Bronchial epithelial cell (primary cell): ENCODE measurements around the gene TOM1L2. TPM values are rescaled to one million over a fixed set of nuclear protein-coding genes. Genes with fewer than 3 reads are reported as not detected.

Experiments used
- DNase-seq: peaks from one replicate; pipeline ENCODE4 v3.0.0-alpha.2; 2010; ENCODE audit warnings: low read depth
- FAIRE-seq: peaks from 2 replicates; lab custom pipeline; 2011; peaks lifted over from hg19 to GRCh38; lab: Jason Lieb, UNC
- H3K27me3 ChIP-seq: 2 replicates; pipeline ENCODE4 v1.5.1; 2011; ENCODE audit warnings: low read length; ENCODE audit not compliant: control insufficient read depth, insufficient read depth
- H3K36me3 ChIP-seq: 2 replicates; pipeline ENCODE4 v1.5.1; 2011; ENCODE audit warnings: low read length; ENCODE audit not compliant: control insufficient read depth, insufficient read depth
- H3K4me3 ChIP-seq: 2 replicates; pipeline ENCODE4 v1.5.1; 2011; ENCODE audit warnings: mild to moderate bottlenecking, low read depth, low read length, control low read depth
- CTCF ChIP-seq: IDR thresholded peaks from 2 replicates; pipeline ENCODE4 v1.5.1; 2011; ENCODE audit warnings: mild to moderate bottlenecking, moderate library complexity, low read length, control low read depth, inconsistent platforms; ENCODE audit not compliant: insufficient read depth, severe bottlenecking
- total RNA-seq: library from RNA; depleted of rRNA; stranded (reverse); fragments of >200 nt; gene quantifications from 2 replicates; pipeline ENCODE4 v1.2.1, GENCODE V29; 2014

The TOM1L2 gene
- total RNA-seq, 1 donor from 2014 or later, result 12.4 TPM

- Histone ChIP-seq H3K27me3 (no peaks in the 10 kb centered on the region), H3K36me3 (peaks cover 6% of the 10 kb centered on the region), H3K4me3 (no peak overlapping the region)
- no peak for TF ChIP-seq CTCF
- DNase-seq, result no peak
- no peak for FAIRE-seq
Observed at GRCh38 chr17:17902877-17903276, 69.3 kb downstream of the TOM1L2 start.

GRCh38 chr17:17902376-17902775 is 69.8 kb downstream of the TOM1L2 start:
- no peak for TF ChIP-seq CTCF

GRCh38 chr17:17900615-17901520 is 71.3 kb downstream of the TOM1L2 start:
- Histone ChIP-seq H3K27me3 (no peaks in the 10 kb centered on the region), H3K4me3 (no peak overlapping the region), H3K36me3 (peaks cover 5% of the 10 kb centered on the region)
- FAIRE-seq (no peak), DNase-seq (peak; percentile 74)
- TF ChIP-seq CTCF, result no peak

More at GRCh38 chr17:17902376-17902775, 69.8 kb downstream of the TOM1L2 start:
- Histone ChIP-seq H3K4me3 (no peak overlapping the region), H3K27me3 (no peaks in the 10 kb centered on the region), H3K36me3 (peaks cover 6% of the 10 kb centered on the region)
- DNase-seq, result no peak
- FAIRE-seq, result no peak

GRCh38 chr17:17899486-17899885 is 72.7 kb downstream of the TOM1L2 start:
- H3K4me3 ChIP-seq, result no peak overlapping the region
- peaks cover 5% of the 10 kb centered on the region for H3K36me3 ChIP-seq
- no peak for TF ChIP-seq CTCF
- no peak for FAIRE-seq
- no peaks in the 10 kb centered on the region for H3K27me3 ChIP-seq
- DNase-seq, result no peak

GRCh38 chr17:17898673-17899072 is 73.5 kb downstream of the TOM1L2 start:
- H3K27me3 ChIP-seq, result no peaks in the 10 kb centered on the region
- no peak for TF ChIP-seq CTCF
- H3K36me3 ChIP-seq, result peaks cover 5% of the 10 kb centered on the region
- FAIRE-seq (no peak), DNase-seq (no peak)
- no peak overlapping the region for H3K4me3 ChIP-seq
